ENCODE data around the gene ATP9B. TPM values are rescaled to one million over a fixed set of nuclear protein-coding genes. Genes with fewer than 3 reads are reported as not detected.

The ATP9B gene
- total RNA-seq, 1 donor: 29.3 TPM

- Histone ChIP-seq H3K79me2 (ENCODE audit: insufficient read depth, low read length) (no peaks in the 10 kb centered on the region), H3K4me1 (ENCODE audit: insufficient read depth, low read length) (no peaks in the 10 kb centered on the region), H3K27ac (ENCODE audit: low read depth, low read length) (no peak overlapping the region), H3K27me3 (ENCODE audit: insufficient read depth, low read length) (no peaks in the 10 kb centered on the region), H3K36me3 (ENCODE audit: insufficient read depth, low read length) (no peaks in the 10 kb centered on the region), H2AFZ (ENCODE audit: low read length) (no peak overlapping the region), H4K20me1 (ENCODE audit: insufficient read depth, low read length) (peaks cover 6% of the 10 kb centered on the region), H3K4me3 (ENCODE audit: insufficient read depth, low read length) (no peak overlapping the region), H3K9me3 (ENCODE audit: low read depth, low read length) (no peaks in the 10 kb centered on the region), H3K4me2 (ENCODE audit: insufficient read depth, low read length) (no peak overlapping the region)
- no peak for TF ChIP-seq CTCF (IDR thresholded peaks at IDR 0.05; ENCODE audit: extremely low read depth, low read depth, low read length)
- DNase-seq (ENCODE audit: insufficient read length, low spot score, missing footprints): no peak
These were observed 354.9 kb downstream of the ATP9B start for GRCh38 chr18:79424008-79424565.

- Histone ChIP-seq H3K4me2 (ENCODE audit: insufficient read depth, low read length) (no peak overlapping the region), H3K27me3 (ENCODE audit: insufficient read depth, low read length) (no peaks in the 10 kb centered on the region), H3K4me3 (ENCODE audit: insufficient read depth, low read length) (no peak overlapping the region), H3K9me3 (ENCODE audit: low read depth, low read length) (no peaks in the 10 kb centered on the region), H4K20me1 (ENCODE audit: insufficient read depth, low read length) (peaks cover 6% of the 10 kb centered on the region), H3K36me3 (ENCODE audit: insufficient read depth, low read length) (no peaks in the 10 kb centered on the region), H3K4me1 (ENCODE audit: insufficient read depth, low read length) (no peaks in the 10 kb centered on the region), H3K27ac (ENCODE audit: low read depth, low read length) (no peak overlapping the region), H3K79me2 (ENCODE audit: insufficient read depth, low read length) (no peaks in the 10 kb centered on the region), H2AFZ (ENCODE audit: low read length) (no peak overlapping the region)
- no peak for TF ChIP-seq CTCF (IDR thresholded peaks at IDR 0.05; ENCODE audit: extremely low read depth, low read depth, low read length)
- DNase-seq (ENCODE audit: insufficient read length, low spot score, missing footprints): no peak
These were observed 355.8 kb downstream of the ATP9B start for GRCh38 chr18:79424880-79425568.

- no peaks in the 10 kb centered on the region for H3K4me1 ChIP-seq (ENCODE audit: insufficient read depth, low read length)
These were observed 356.3 kb downstream of the ATP9B start for GRCh38 chr18:79425569-79425886.

More at GRCh38 chr18:79425569-79425886, 356.3 kb downstream of the ATP9B start:
- DNase-seq (ENCODE audit: insufficient read length, low spot score, missing footprints): no peak
- H4K20me1 ChIP-seq (ENCODE audit: insufficient read depth, low read length): peaks cover 6% of the 10 kb centered on the region
- H2AFZ ChIP-seq (ENCODE audit: low read length): no peak overlapping the region
- no peak overlapping the region for H3K4me3 ChIP-seq (ENCODE audit: insufficient read depth, low read length)
- no peak for TF ChIP-seq CTCF (IDR thresholded peaks at IDR 0.05; ENCODE audit: extremely low read depth, low read depth, low read length)
- H3K9me3 ChIP-seq (ENCODE audit: low read depth, low read length): no peaks in the 10 kb centered on the region
- H3K36me3 ChIP-seq (ENCODE audit: insufficient read depth, low read length): no peaks in the 10 kb centered on the region
- no peaks in the 10 kb centered on the region for H3K27me3 ChIP-seq (ENCODE audit: insufficient read depth, low read length)
- H3K27ac ChIP-seq (ENCODE audit: low read depth, low read length): no peak overlapping the region
- no peak overlapping the region for H3K4me2 ChIP-seq (ENCODE audit: insufficient read depth, low read length)
- no peaks in the 10 kb centered on the region for H3K79me2 ChIP-seq (ENCODE audit: insufficient read depth, low read length)

Data from osteoblast (primary cell).